Neural crest cell (in vitro differentiated cells): ENCODE data around the gene MARCHF9. TPM values are rescaled to one million over a fixed set of nuclear protein-coding genes. Genes with fewer than 3 reads are reported as not detected.

Experiments used
- DNase-seq: peaks from one replicate; pipeline ENCODE4 v3.0.0; 2021; ENCODE audit warnings: low read depth, mixed read lengths, low spot score
- H3K27ac Mint-ChIP-seq: one replicate; pipeline ENCODE4 v1.8.0; 2021; ENCODE audit warnings: mild to moderate bottlenecking, mixed read lengths; ENCODE audit not compliant: unreplicated experiment
- H3K27me3 Mint-ChIP-seq: 2 replicates; pipeline ENCODE4 v1.8.0; 2021; ENCODE audit warnings: low read depth, mild to moderate bottlenecking, mixed read lengths
- H3K36me3 Mint-ChIP-seq: 2 replicates; pipeline ENCODE4 v1.8.0; 2021; ENCODE audit warnings: low read depth, mild to moderate bottlenecking, mixed read lengths
- H3K4me1 Mint-ChIP-seq: 2 replicates; pipeline ENCODE4 v1.8.0; 2021; ENCODE audit warnings: mixed read lengths
- H3K4me3 Mint-ChIP-seq: one replicate; pipeline ENCODE4 v1.8.0; 2021; ENCODE audit warnings: mild to moderate bottlenecking, mixed read lengths
- H3K9me3 Mint-ChIP-seq: 2 replicates; pipeline ENCODE4 v1.8.0; 2021; ENCODE audit warnings: mixed read lengths
- CTCF ChIP-seq: fragments of 200-600 bp; sonication (generic); conservative IDR thresholded peaks from 2 replicates; pipeline ENCODE4 v1.5.0; 2021; ENCODE audit warnings: antibody characterized with exemption, mild to moderate bottlenecking
- total RNA-seq: library from RNA; stranded (reverse); gene quantifications from 2 replicates; pipeline ENCODE4 v1.2.1, GENCODE V29; 2021

Gene MARCHF9
- total RNA-seq, 1 donor from 2014 or later = 18.8 TPM

DNA sequence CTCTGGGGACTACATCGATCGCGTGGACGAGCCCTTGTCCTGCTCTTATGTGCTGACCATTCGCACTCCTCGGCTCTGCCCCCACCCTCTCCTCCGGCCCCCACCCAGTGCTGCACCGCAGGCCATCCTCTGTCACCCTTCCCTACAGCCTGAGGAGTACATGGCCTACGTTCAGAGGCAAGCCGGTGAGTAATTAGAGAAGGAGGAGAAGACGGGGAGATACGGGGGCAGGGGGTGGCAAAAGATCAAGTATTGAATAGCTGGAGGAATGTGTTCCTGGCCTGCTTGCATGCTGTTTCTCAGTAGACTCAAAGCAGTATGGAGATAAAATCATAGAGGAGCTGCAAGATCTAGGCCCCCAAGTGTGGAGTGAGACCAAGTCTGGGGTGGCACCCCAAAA is 39.1 kb upstream of the MARCHF9 start:
- H3K27ac Mint-ChIP-seq = no peak overlapping the region
- TF ChIP-seq CTCF = no peak
- H3K4me1 Mint-ChIP-seq = no peaks in the 10 kb centered on the region
- peaks cover 26% of the 10 kb centered on the region for H3K36me3 Mint-ChIP-seq
- no peak overlapping the region for H3K4me3 Mint-ChIP-seq
- DNase-seq = no peak
- no peaks in the 10 kb centered on the region for H3K9me3 Mint-ChIP-seq
- no peaks in the 10 kb centered on the region for H3K27me3 Mint-ChIP-seq

- no peaks in the 10 kb centered on the region for H3K9me3 Mint-ChIP-seq
- H3K4me1 Mint-ChIP-seq = no peaks in the 10 kb centered on the region
- no peak for TF ChIP-seq CTCF
- H3K36me3 Mint-ChIP-seq = peaks cover 26% of the 10 kb centered on the region
- DNase-seq = no peak
- H3K27me3 Mint-ChIP-seq = no peaks in the 10 kb centered on the region
- H3K27ac Mint-ChIP-seq = no peak overlapping the region
- H3K4me3 Mint-ChIP-seq = no peak overlapping the region
Observed at GRCh38 chr12:57716305-57716704, 38.6 kb upstream of the MARCHF9 start.

DNA sequence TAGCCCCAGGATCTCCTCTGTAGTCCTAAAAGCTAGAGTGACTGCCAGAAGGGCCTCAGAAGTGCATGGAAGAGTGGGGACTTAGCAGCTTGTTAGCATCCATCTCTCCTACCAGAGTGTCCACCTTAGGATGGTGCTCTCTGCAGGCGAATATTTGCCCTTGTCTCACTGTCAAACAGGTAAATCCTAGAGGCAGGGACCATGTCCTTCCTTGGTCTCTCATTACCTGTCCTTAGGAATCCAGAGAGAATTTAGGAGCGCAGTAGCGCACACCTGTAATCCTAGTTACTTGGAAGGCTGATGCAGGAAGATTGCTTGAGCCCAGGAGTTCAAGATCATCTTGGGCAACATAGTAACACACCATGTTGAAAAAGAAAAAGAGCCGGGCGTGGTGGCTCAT is 37.8 kb upstream of the MARCHF9 start:
- no peak overlapping the region for H3K27ac Mint-ChIP-seq
- H3K4me1 Mint-ChIP-seq = no peaks in the 10 kb centered on the region
- TF ChIP-seq CTCF = no peak
- H3K27me3 Mint-ChIP-seq = no peaks in the 10 kb centered on the region
- H3K4me3 Mint-ChIP-seq = no peak overlapping the region
- H3K36me3 Mint-ChIP-seq = peaks cover 22% of the 10 kb centered on the region
- DNase-seq = no peak
- H3K9me3 Mint-ChIP-seq = no peaks in the 10 kb centered on the region

DNA sequence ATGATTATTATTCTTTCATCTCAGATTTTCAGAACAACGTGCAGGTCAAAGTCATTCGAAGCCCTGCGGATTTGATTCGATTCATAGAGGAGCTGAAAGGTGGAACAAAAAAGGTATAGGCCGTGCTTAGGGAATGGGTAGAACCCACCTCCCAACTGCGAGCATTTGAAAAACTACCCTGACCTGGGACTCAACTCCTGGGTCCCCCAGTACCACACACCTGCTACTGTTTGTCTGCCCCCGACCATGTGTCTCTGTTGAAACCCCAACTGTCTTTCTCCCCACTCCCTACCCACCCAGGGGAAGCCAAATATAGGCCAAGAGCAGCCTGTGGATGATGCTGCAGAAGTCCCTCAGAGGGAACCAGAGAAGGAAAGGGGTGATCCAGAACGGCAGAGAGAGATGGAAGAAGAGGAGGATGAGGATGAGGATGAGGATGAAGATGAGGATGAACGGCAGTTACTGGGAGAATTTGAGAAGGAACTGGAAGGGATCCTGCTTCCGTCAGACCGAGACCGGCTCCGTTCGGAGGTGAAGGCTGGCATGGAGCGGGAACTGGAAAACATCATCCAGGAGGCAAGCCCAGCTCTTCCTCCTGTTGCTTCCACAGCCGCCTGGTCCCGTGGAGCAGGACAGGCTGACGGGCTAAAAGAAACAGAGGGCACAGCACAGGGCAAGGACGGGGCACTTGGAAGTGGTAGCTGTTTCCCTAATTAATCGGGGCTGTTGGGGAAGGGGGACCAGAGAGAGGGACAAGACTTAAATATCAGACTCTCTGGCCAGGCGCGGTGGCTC is 36.9 kb upstream of the MARCHF9 start:
- Mint-ChIP-seq H3K9me3 (no peaks in the 10 kb centered on the region), H3K36me3 (peaks cover 15% of the 10 kb centered on the region), H3K4me3 (no peak overlapping the region), H3K4me1 (no peaks in the 10 kb centered on the region), H3K27me3 (peaks cover 4% of the 10 kb centered on the region), H3K27ac (no peak overlapping the region)
- DNase-seq = no peak
- no peak for TF ChIP-seq CTCF

GRCh38 chr12:57718641-57719528 is 36.0 kb upstream of the MARCHF9 start:
- Mint-ChIP-seq H3K36me3 (peaks cover 15% of the 10 kb centered on the region), H3K27ac (no peak overlapping the region), H3K4me3 (no peak overlapping the region), H3K27me3 (peaks cover 13% of the 10 kb centered on the region), H3K4me1 (no peaks in the 10 kb centered on the region), H3K9me3 (no peaks in the 10 kb centered on the region)
- no peak for DNase-seq
- TF ChIP-seq CTCF = no peak
